Thymus (tissue), 11 donors: ENCODE measurements around the gene KLHDC7B. TPM values are rescaled to one million over a fixed set of nuclear protein-coding genes. Genes with fewer than 3 reads are reported as not detected.
"Not testable (repeated sequence)": the region's sequence is repeated elsewhere in the genome, so short reads cannot be mapped to it uniquely, and the experiment has no call there.

Experiments used
- DNase-seq, 9 donors: peaks; one replicate each; pipeline ENCODE4 v3.0.0-alpha.2; 2013; ENCODE audit warnings: low spot score in 9 of 9, low read depth in 6 of 9, missing footprints in 1 of 9
- H3K27ac ChIP-seq, 2 donors: one replicate each; pipeline ENCODE4 v1.5.1; 2013; ENCODE audit warnings: control low read depth in 1 of 2, low read depth in 1 of 2, low read length in 1 of 2, mild to moderate bottlenecking in 1 of 2, moderate library complexity in 1 of 2
- H3K27me3 ChIP-seq, 2 donors: one replicate each; pipeline ENCODE4 v1.5.1; 2013; ENCODE audit warnings: low read length in 1 of 2; ENCODE audit not compliant: control insufficient read depth in 2 of 2, insufficient read depth in 1 of 2
- H3K36me3 ChIP-seq, 2 donors: one replicate each; pipeline ENCODE4 v1.5.1; 2013; ENCODE audit warnings: low read length in 1 of 2, mild to moderate bottlenecking in 1 of 2, moderate library complexity in 1 of 2; ENCODE audit not compliant: control insufficient read depth in 2 of 2, insufficient read depth in 2 of 2
- H3K4me1 ChIP-seq, 2 donors: one replicate each; pipeline ENCODE4 v1.5.1; 2013; ENCODE audit warnings: low read length in 2 of 2; ENCODE audit not compliant: control insufficient read depth in 2 of 2, insufficient read depth in 2 of 2
- H3K4me3 ChIP-seq, 2 donors: one replicate each; pipeline ENCODE4 v1.5.1; 2013; ENCODE audit warnings: low read length in 2 of 2, control low read depth in 1 of 2, mild to moderate bottlenecking in 1 of 2
- H3K9me3 ChIP-seq, 2 donors: one replicate each; pipeline ENCODE4 v1.5.1; 2013; ENCODE audit warnings: low read length in 1 of 2, mild to moderate bottlenecking in 1 of 2; ENCODE audit not compliant: control insufficient read depth in 2 of 2, insufficient read depth in 1 of 2
- WGBS: extraction: QIAGEN DNeasy Blood & Tissue Kit; methylation state at CpG from one replicate; pipeline ENCODE4 v1.1.7; 2013; 5-methylcytosine and 5-hydroxymethylcytosine counted together
- polyA plus RNA-seq: library from polyadenylated mRNA; stranded (reverse); fragments of 200-250 nt; gene quantifications from one replicate; pipeline ENCODE4 v1.2.3, GENCODE V29; 2013
- total RNA-seq: library from RNA; stranded (reverse); fragments of 120-200 nt; gene quantifications from one replicate; pipeline ENCODE4 v1.2.4, GENCODE V29; 2013
- donor health status: healthy.

Gene KLHDC7B
- total and polyA plus RNA-seq, 2 donors = 6.0 to 23.4 TPM

- Histone ChIP-seq H3K4me1 (peaks cover 0 to 39% of the 10 kb centered on the region in 2 donors), H3K27ac (peak overlapping the region; percentile 31 to 75), H3K27me3 (peaks cover 5 to 57% of the 10 kb centered on the region in 2 donors)
- not testable (repeated sequence) for H3K9me3 ChIP-seq, H3K4me3 ChIP-seq, H3K36me3 ChIP-seq, DNase-seq
- 92% methylated on average over 5 of the region's 5 CpGs for WGBS
These were observed 4.1 kb upstream of the KLHDC7B start for GRCh38 chr22:50541667-50542026.

- no peak for DNase-seq
- WGBS = 97% methylated on average over 19 of the region's 19 CpGs
- Histone ChIP-seq H3K27ac (peak overlapping the region; percentile 3 to 75), H3K9me3 (no peaks in the 10 kb centered on the region), H3K27me3 (peaks cover 7 to 62% of the 10 kb centered on the region in 2 donors), H3K4me1 (peaks cover 0 to 39% of the 10 kb centered on the region in 2 donors), H3K36me3 (no peaks in the 10 kb centered on the region), H3K4me3 (no peak overlapping the region)
These were observed 3.2 kb upstream of the KLHDC7B start for GRCh38 chr22:50542416-50542927.

GRCh38 chr22:50544078-50544745 lies 1.5 kb upstream of the KLHDC7B start:
- Histone ChIP-seq H3K27me3 (peaks cover 16 to 68% of the 10 kb centered on the region in 2 donors), H3K9me3 (no peaks in the 10 kb centered on the region), H3K4me1 (peaks cover 6 to 40% of the 10 kb centered on the region in 2 donors), H3K4me3 (no peak overlapping the region), H3K27ac (peak overlapping the region; percentile 84 to 88), H3K36me3 (no peaks in the 10 kb centered on the region)
- peak in 3 of 9 donors; percentile 60 to 76 (median 67) for DNase-seq
- WGBS = 8% methylated on average over 52 of the region's 52 CpGs

GRCh38 chr22:50544746-50545253 lies 899 bp upstream of the KLHDC7B start:
- no peaks in the 10 kb centered on the region for H3K9me3 ChIP-seq
- DNase-seq = peak in 1 of 9 donors; percentile 53
- 40% methylated on average over 5 of the region's 5 CpGs for WGBS
- peaks cover 14 to 73% of the 10 kb centered on the region in 2 donors for H3K27me3 ChIP-seq
- no peak overlapping the region for H3K4me3 ChIP-seq
- peaks cover 8 to 39% of the 10 kb centered on the region in 2 donors for H3K4me1 ChIP-seq
- peak overlapping the region; percentile 84 to 88 for H3K27ac ChIP-seq
- no peaks in the 10 kb centered on the region for H3K36me3 ChIP-seq

GRCh38 chr22:50546326-50547262 lies 895 bp downstream of the KLHDC7B start:
- H3K9me3 ChIP-seq = no peaks in the 10 kb centered on the region
- H3K36me3 ChIP-seq = no peaks in the 10 kb centered on the region
- peak overlapping the region in 1 of 2 donors; percentile 84 for H3K27ac ChIP-seq
- no peak overlapping the region for H3K4me3 ChIP-seq
- WGBS = 90% methylated on average over 78 of the region's 78 CpGs
- no peak for DNase-seq
- peaks cover 14 to 83% of the 10 kb centered on the region in 2 donors for H3K27me3 ChIP-seq
- peaks cover 8 to 36% of the 10 kb centered on the region in 2 donors for H3K4me1 ChIP-seq

- DNase-seq = no peak
- Histone ChIP-seq H3K36me3 (no peaks in the 10 kb centered on the region), H3K27ac (peak overlapping the region in 1 of 2 donors; percentile 17), H3K27me3 (peaks cover 14 to 89% of the 10 kb centered on the region in 2 donors), H3K9me3 (no peaks in the 10 kb centered on the region), H3K4me3 (no peak overlapping the region), H3K4me1 (peaks cover 8 to 36% of the 10 kb centered on the region in 2 donors)
- WGBS = 73% methylated on average over 35 of the region's 35 CpGs
These were observed 1.7 kb downstream of the KLHDC7B start for GRCh38 chr22:50547263-50547985.

- peaks cover 14 to 86% of the 10 kb centered on the region in 2 donors for H3K27me3 ChIP-seq
- H3K4me3 ChIP-seq = peak overlapping the region in 1 of 2 donors; percentile 55
- H3K4me1 ChIP-seq = peaks cover 8 to 36% of the 10 kb centered on the region in 2 donors
- H3K36me3 ChIP-seq = no peaks in the 10 kb centered on the region
- DNase-seq = peak in 1 of 9 donors; percentile 70
- WGBS = 11% methylated on average over 56 of the region's 56 CpGs
- peak overlapping the region; percentile 26 to 74 for H3K27ac ChIP-seq
- H3K9me3 ChIP-seq = no peaks in the 10 kb centered on the region
These were observed 2.6 kb downstream of the KLHDC7B start for GRCh38 chr22:50548040-50548920.
